ENCODE results near the gene PLEKHO2. TPM values are rescaled to one million over a fixed set of nuclear protein-coding genes. Genes with fewer than 3 reads are reported as not detected.

Gene PLEKHO2
- total and polyA plus RNA-seq, 2 donors (not counting 3 experiments of a cell fraction or from before 2014, with no cell fraction given): 21.9 to 24.9 TPM

DNA sequence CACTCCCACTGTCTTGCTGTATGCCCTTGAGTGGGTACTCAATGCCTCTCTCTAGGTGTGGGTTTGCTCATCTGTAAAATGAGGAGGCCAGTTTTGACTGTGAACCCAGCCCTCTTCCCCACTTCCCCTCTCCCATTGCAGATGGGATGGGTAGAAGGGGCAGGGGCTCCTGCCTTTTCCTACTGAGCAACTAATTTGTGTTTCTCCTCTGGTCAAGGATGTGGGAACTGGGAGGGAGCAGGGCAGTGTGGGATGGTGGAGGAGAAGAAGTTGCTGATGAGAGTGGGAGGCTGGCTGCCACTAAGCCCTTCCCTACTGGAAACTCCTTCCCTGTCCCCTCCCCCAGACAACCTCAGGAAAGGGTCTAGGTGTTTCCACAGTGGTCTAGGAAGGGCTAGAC, 49.8 kb downstream of the PLEKHO2 start:
- POLR2A ChIA-PET: no interaction called here
- no peak for FAIRE-seq

More for the DNA sequence above, 49.8 kb downstream of the PLEKHO2 start:
- Histone ChIP-seq H3K27ac (ENCODE audit: insufficient read depth, low read depth, low read length) (no peak overlapping the region), H4K20me1 (replicated peaks; ENCODE audit: control insufficient read depth, extremely low read depth, insufficient read depth, low read length) (no peaks in the 10 kb centered on the region), H3K4me2 (ENCODE audit: insufficient read depth, low read length) (no peak overlapping the region), H3K4me3 (replicated peaks in 1 of 3; ENCODE audit: insufficient read depth in 1 of 3, low read depth in 1 of 3, low read length in 3 of 3) (no peak overlapping the region), H3K36me3 (ENCODE audit: control insufficient read depth in 2 of 2, extremely low read depth in 1 of 2, insufficient read depth in 2 of 2, low read length in 2 of 2) (no peaks in the 10 kb centered on the region), H2AFZ (ENCODE audit: low read depth, low read length) (no peak overlapping the region), H3K79me2 (ENCODE audit: control insufficient read depth, insufficient read depth, low read length) (no peaks in the 10 kb centered on the region), H3K4me1 (ENCODE audit: control insufficient read depth, extremely low read depth, insufficient read depth, low read length) (peaks cover 31% of the 10 kb centered on the region), H3K9ac (replicated peaks; ENCODE audit: extremely low read depth, insufficient read depth, low read length) (no peak overlapping the region), H3K9me1 (replicated peaks; ENCODE audit: control insufficient read depth, extremely low read depth, insufficient read depth, low read length) (no peaks in the 10 kb centered on the region), H3K9me3 (replicated peaks; ENCODE audit: control insufficient read depth, insufficient read depth, low read length) (no peaks in the 10 kb centered on the region), H3K27me3 (ENCODE audit: control insufficient read depth in 2 of 2, insufficient read depth in 2 of 2, low read length in 2 of 2) (no peaks in the 10 kb centered on the region)
- CTCF ChIA-PET: interaction anchor here (1.3 kb wide), 1 partner anchor 11 kb away, joined by 4 read pairs; no protein-coding TSS in a partner anchor
- BruUV-seq (replicated peaks): no TSS peak
- intact Hi-C loops (cut with micrococcal nuclease): loop anchor here (5.0 kb wide), 2 partner anchors 34 to 159 kb away; no protein-coding TSS in a partner anchor
- dilution Hi-C loops (cut with MboI; ENCODE audit: extremely low pct_ligation_motif_present, low sequenced_read_pairs): no loop called here
- no peak for DNase-seq (ENCODE audit: low read depth, low spot score)
- TF ChIP-seq POLR2AphosphoS5 (IDR thresholded peaks at IDR 0.05; ENCODE audit: insufficient read depth, low read depth, low read length) (no peak), MAX (IDR thresholded peaks at IDR 0.05; ENCODE audit: insufficient read depth, insufficient read length) (no peak), JUN (IDR thresholded peaks at IDR 0.05; ENCODE audit: borderline replicate concordance, insufficient read depth, insufficient read length, low read depth) (no peak), EZH2 (IDR thresholded peaks at IDR 0.05; ENCODE audit: borderline replicate concordance, low read depth, low read length, severe bottlenecking) (no peak), GATA2 (IDR thresholded peaks at IDR 0.05; ENCODE audit: insufficient read depth, insufficient read length, low read depth, low read length) (no peak), FOS (IDR thresholded peaks at IDR 0.05; ENCODE audit: borderline replicate concordance, insufficient read depth, low read length) (no peak), MYC (IDR thresholded peaks at IDR 0.05; ENCODE audit: low read depth, low read length) (no peak), POLR2A (IDR thresholded peaks at IDR 0.05; ENCODE audit: low read depth, low read length) (no peak)
- TF ChIP-seq, protein P1, sequence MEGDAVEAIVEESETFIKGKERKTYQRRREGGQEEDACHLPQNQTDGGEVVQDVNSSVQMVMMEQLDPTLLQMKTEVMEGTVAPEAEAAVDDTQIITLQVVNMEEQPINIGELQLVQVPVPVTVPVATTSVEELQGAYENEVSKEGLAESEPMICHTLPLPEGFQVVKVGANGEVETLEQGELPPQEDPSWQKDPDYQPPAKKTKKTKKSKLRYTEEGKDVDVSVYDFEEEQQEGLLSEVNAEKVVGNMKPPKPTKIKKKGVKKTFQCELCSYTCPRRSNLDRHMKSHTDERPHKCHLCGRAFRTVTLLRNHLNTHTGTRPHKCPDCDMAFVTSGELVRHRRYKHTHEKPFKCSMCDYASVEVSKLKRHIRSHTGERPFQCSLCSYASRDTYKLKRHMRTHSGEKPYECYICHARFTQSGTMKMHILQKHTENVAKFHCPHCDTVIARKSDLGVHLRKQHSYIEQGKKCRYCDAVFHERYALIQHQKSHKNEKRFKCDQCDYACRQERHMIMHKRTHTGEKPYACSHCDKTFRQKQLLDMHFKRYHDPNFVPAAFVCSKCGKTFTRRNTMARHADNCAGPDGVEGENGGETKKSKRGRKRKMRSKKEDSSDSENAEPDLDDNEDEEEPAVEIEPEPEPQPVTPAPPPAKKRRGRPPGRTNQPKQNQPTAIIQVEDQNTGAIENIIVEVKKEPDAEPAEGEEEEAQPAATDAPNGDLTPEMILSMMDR (IDR thresholded peaks at IDR 0.05; ENCODE audit: extremely low read depth in 1 of 2, insufficient read depth in 1 of 2, low read depth in 1 of 2, low read length in 2 of 2): no peak
